HepG2 (cell line): Measurements from ENCODE around the gene RGPD6. TPM values are rescaled to one million over a fixed set of nuclear protein-coding genes. Genes with fewer than 3 reads are reported as not detected.
A peak's percentile ranks its signal among the peaks of the same experiment; 100 is the strongest.
"Not testable (repeated sequence)": the region's sequence is repeated elsewhere in the genome, so short reads cannot be mapped to it uniquely, and the experiment has no call there.

Experiments used
- ATAC-seq: fragments of 200-7000 bp; cut with Tn5 transposase; 3 replicates; pipeline ENCODE4 v1.9.1; 2020; ENCODE audit warnings: mild to moderate bottlenecking, moderate library complexity
- BruUV-seq: library from RNA; stranded (reverse); fragments of 400-500 nt; replicated peaks from 2 replicates; lab custom pipeline; 2021; lab: Mats Ljungman, UMichigan
- CTCF ChIA-PET: fragments of 300-600 bp; formaldehyde crosslinking; extraction: SDS; loops from one replicate; lab custom pipeline; 2021; ENCODE audit warnings: low total read pairs, inconsistent platforms, low intra/inter-chr PET ratio; lab: Yijun Ruan, JAX
- POLR2A ChIA-PET: fragments of 350-600 bp; sonication (Branson Sonifier 250); formaldehyde crosslinking; loops from one replicate; lab custom pipeline; 2020; ENCODE audit warnings: antibody characterized with exemption, inconsistent platforms; lab: Yijun Ruan, JAX
- DNase-seq: peaks from one replicate; pipeline ENCODE4 v3.0.0-alpha.2; 2015; ENCODE audit warnings: low spot score
- FAIRE-seq: peaks from 3 replicates; lab custom pipeline; 2011; peaks lifted over from hg19 to GRCh38; lab: Jason Lieb, UNC
- H2AFZ ChIP-seq: one replicate; pipeline ENCODE4 v1.6.1; 2011; ENCODE audit warnings: low read length, inconsistent platforms
- H3K27ac ChIP-seq: fragments of 300-600 bp; 3 replicates; pipeline ENCODE4 v1.8.0; 2011; ENCODE audit warnings: mixed run types, mild to moderate bottlenecking, mixed read lengths, low read length, inconsistent platforms; ENCODE audit not compliant: insufficient read depth; ENCODE audit errors: extremely low read length
- H3K27me3 ChIP-seq, 2 experiments: fragments of 200-600 bp in 1 of 2; 2 replicates in 1 of 2; 3 replicates in 1 of 2; pipeline versions ENCODE4 v1.6.0 to v1.8.0; 2011; ENCODE audit warnings: low read length in 2 of 2, mild to moderate bottlenecking in 2 of 2, moderate library complexity in 2 of 2, inconsistent platforms in 1 of 2; ENCODE audit not compliant: insufficient read depth in 2 of 2, control insufficient read depth in 1 of 2
- H3K36me3 ChIP-seq, 2 experiments: fragments of 200-600 bp in 1 of 2; replicated peaks in 1 of 2; 2 replicates in 1 of 2; 3 replicates in 1 of 2; pipeline versions ENCODE4 v1.5.1 to v1.8.0; 2011; ENCODE audit warnings: low read length in 2 of 2, inconsistent platforms in 1 of 2; ENCODE audit not compliant: insufficient read depth in 2 of 2, control insufficient read depth in 1 of 2
- H3K4me1 ChIP-seq: 2 replicates; pipeline ENCODE4 v1.5.1; 2012; ENCODE audit warnings: low read length, inconsistent platforms; ENCODE audit not compliant: insufficient read depth
- H3K4me2 ChIP-seq: 2 replicates; pipeline ENCODE4 v1.6.0; 2011; ENCODE audit warnings: low read depth, low read length, inconsistent platforms
- H3K4me3 ChIP-seq, 3 experiments: fragments of 200-600 bp in 1 of 3; sonication (generic), shearing (Covaris generic) in 1 of 3; replicated peaks in 1 of 3; 2 replicates each; pipeline ENCODE4 v1.5.1; 2011 to 2016; ENCODE audit warnings: low read length in 3 of 3, inconsistent platforms in 2 of 3, low read depth in 2 of 3, mild to moderate bottlenecking in 2 of 3, control low read depth in 1 of 3, mixed read lengths in 1 of 3; ENCODE audit not compliant: insufficient read depth in 1 of 3
- H3K79me2 ChIP-seq: one replicate; pipeline ENCODE4 v1.6.1; 2011; ENCODE audit warnings: low read length, inconsistent platforms; ENCODE audit not compliant: insufficient read depth
- H3K9ac ChIP-seq: 2 replicates; pipeline ENCODE4 v1.6.0; 2011; ENCODE audit warnings: mild to moderate bottlenecking, low read depth, low read length, inconsistent platforms; ENCODE audit not compliant: insufficient read depth
- H3K9me3 ChIP-seq: 2 replicates; pipeline ENCODE4 v1.5.1; 2012; ENCODE audit warnings: mild to moderate bottlenecking, low read length
- H4K20me1 ChIP-seq: 2 replicates; pipeline ENCODE4 v1.6.0; 2011; ENCODE audit warnings: inconsistent platforms, mild to moderate bottlenecking, low read length, moderate library complexity; ENCODE audit not compliant: insufficient read depth
- WGBS: methylation state at CpG from one replicate; pipeline ENCODE4 v1.1.6; 2017; ENCODE audit warnings: low lambda C conversion rate; 5-methylcytosine and 5-hydroxymethylcytosine counted together
- in situ Hi-C: cut with HindIII; loops from 2 replicates; pipeline ENCODE4 v1.10.0; 2017; ENCODE audit warnings: low pct_unique_long_range_greater_than_20kb; ENCODE audit not compliant: extremely low pct_ligation_motif_present
- intact Hi-C: fragments of 100-400 bp; cut with micrococcal nuclease; formaldehyde crosslinking; loops from one replicate; pipeline ENCODE4 v1.10.0; 2022; ENCODE audit not compliant: unreplicated experiment
- polyA plus RNA-seq, 8 experiments: library from polyadenylated mRNA; depleted of rRNA in 3 of 8; stranded (reverse) in 7 of 8; unstranded in 1 of 8; fragments of >200 nt; fragmentation: Illumina TruSeq in 4 of 8; extraction: Trizol in 4 of 8; gene quantifications; 2 replicates each; pipeline versions ENCODE4 v1.2.1 to v1.2.3, GENCODE V29; 2011 to 2016; ENCODE audit warnings: low read depth in 4 of 8, missing spikeins in 1 of 8, mixed read lengths in 1 of 8; ENCODE audit not compliant: insufficient read depth in 1 of 8
- total RNA-seq, 5 experiments: library from RNA; depleted of rRNA; stranded (reverse); fragments of >200 nt; fragmentation: Illumina TruSeq; extraction: Trizol; gene quantifications; 2 replicates each; pipeline ENCODE4 v1.2.3, GENCODE V29; 2016; ENCODE audit warnings: low read depth in 1 of 5

Gene RGPD6
- total and polyA plus RNA-seq, 2 of the 13 experiments (the other 11 are each of a cell fraction or from before 2014, with no cell fraction given): 12.0 to 28.4 TPM

GRCh38 chr2:110588520-110588919 is 11.5 kb upstream of the RGPD6 start:
- H3K4me1 ChIP-seq, BruUV-seq, H3K9ac ChIP-seq, H3K79me2 ChIP-seq, POLR2A ChIA-PET, DNase-seq, CTCF ChIA-PET, in situ Hi-C loops, intact Hi-C loops, H3K27me3 ChIP-seq, H3K27ac ChIP-seq, H3K9me3 ChIP-seq, FAIRE-seq, H2AFZ ChIP-seq, H3K36me3 ChIP-seq, H3K4me3 ChIP-seq, H4K20me1 ChIP-seq, H3K4me2 ChIP-seq: not testable (repeated sequence)
- peak; percentile 64 for ATAC-seq
- WGBS: no CpG with 5 or more reads among the region's 1 CpG

GRCh38 chr2:110579216-110579965 is 2.4 kb upstream of the RGPD6 start:
- H3K27ac ChIP-seq, CTCF ChIA-PET, POLR2A ChIA-PET, H4K20me1 ChIP-seq, intact Hi-C loops, FAIRE-seq, H3K4me3 ChIP-seq, in situ Hi-C loops, H3K9me3 ChIP-seq, H3K27me3 ChIP-seq, H3K4me1 ChIP-seq, DNase-seq, H3K9ac ChIP-seq, H2AFZ ChIP-seq, H3K36me3 ChIP-seq, BruUV-seq, H3K4me2 ChIP-seq, H3K79me2 ChIP-seq: not testable (repeated sequence)
- ATAC-seq: peak; percentile 28
- WGBS: no CpG with 5 or more reads among the region's 12 CpGs

DNA sequence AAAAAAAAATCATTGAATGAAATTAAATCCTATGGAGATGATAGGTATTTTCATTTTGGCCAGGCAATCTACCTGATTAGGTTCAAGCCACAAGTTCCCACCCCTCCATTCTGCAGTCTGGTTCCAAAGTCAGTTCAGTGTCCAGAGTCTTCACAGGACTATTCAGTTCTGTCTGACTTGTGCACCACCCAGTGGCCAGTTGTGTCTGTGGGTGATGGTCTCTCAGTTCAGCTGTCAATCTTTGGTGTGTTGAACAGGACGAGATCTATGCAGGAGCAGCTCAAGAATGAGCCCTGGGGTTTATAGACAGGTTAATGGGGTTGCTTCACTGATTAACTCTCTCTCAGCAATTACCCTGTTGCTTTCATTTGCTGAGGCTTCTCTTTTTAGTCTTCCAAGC is 1.4 kb upstream of the RGPD6 start:
- H3K27ac ChIP-seq, H3K9me3 ChIP-seq, H3K4me3 ChIP-seq, H3K27me3 ChIP-seq, H3K4me2 ChIP-seq, intact Hi-C loops, DNase-seq, H3K36me3 ChIP-seq, H3K79me2 ChIP-seq, H3K9ac ChIP-seq, FAIRE-seq, H3K4me1 ChIP-seq, POLR2A ChIA-PET, H4K20me1 ChIP-seq, in situ Hi-C loops, CTCF ChIA-PET, H2AFZ ChIP-seq, BruUV-seq: not testable (repeated sequence)
- ATAC-seq: peak; percentile 94
- no CpG with 5 or more reads among the region's 1 CpG for WGBS

- WGBS: no CpG with 5 or more reads among the region's 8 CpGs
- POLR2A ChIA-PET, CTCF ChIA-PET, H2AFZ ChIP-seq, H3K9ac ChIP-seq, in situ Hi-C loops, H3K79me2 ChIP-seq, H3K27me3 ChIP-seq, DNase-seq, intact Hi-C loops, H3K36me3 ChIP-seq, BruUV-seq, FAIRE-seq, H3K9me3 ChIP-seq, H3K4me3 ChIP-seq, H4K20me1 ChIP-seq, H3K4me1 ChIP-seq, H3K4me2 ChIP-seq, H3K27ac ChIP-seq: not testable (repeated sequence)
- ATAC-seq: peak; percentile 99
Observed at GRCh38 chr2:110499755-110500377, 77.2 kb downstream of the RGPD6 start.
